ENCODE measurements around the gene INS.

The INS gene

DNA sequence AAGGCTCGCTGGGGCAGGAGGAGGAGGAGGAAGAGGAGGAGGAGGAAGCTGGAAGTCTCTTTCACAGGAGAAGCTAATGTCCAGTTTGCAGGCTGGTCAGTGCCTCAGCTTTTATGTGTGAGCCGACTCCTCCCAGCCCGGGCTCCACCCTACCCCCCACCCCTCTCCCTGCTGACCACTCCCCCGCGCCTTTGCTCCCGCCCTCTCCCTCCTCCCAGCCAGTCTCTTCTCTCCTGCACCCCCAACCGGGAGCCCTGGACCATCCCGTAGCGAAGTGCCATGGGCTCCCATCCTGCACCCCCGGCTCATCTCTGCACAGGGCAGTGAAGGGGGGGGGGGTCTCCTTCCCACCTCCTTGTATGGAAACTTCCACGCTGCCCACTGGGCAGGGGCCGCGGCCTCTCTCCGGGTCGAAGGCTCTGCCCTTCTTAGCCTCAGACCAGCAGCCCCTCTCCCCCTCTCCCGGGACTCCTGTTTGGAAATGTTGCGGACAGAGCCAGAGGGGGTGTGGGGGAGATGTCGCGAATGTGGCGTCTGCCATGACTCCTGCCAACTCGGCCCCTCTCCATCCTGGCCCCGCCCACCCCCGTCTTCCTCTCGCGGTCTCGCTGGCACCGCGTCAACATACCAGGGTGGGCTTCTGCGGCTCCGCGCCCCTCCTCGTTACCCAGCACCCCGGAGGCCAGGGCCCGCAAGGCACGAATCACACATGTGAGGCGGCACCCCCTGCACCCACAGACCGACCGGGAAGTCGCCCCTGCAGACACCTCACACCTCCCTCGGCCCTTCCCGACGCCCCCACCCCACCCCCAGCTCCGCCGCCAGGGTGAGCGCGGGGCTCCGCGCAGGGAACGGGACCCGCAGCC lies 23.6 kb downstream of the INS start:
- Histone ChIP-seq H2AFZ (ENCODE audit: low read length) (peak overlapping the region; percentile 77), H3K79me1 (ENCODE audit: low read depth, low read length) (peaks cover 2% of the 10 kb centered on the region), H3K9me3 (replicated peaks in 1 of 2; ENCODE audit: control insufficient read depth in 2 of 2, insufficient read depth in 1 of 2, low read depth in 1 of 2, low read length in 2 of 2) (peaks cover 0 to 2% of the 10 kb centered on the region in 2 donors), H4K91ac (ENCODE audit: low read depth, low read length, poor library complexity) (no peak overlapping the region), H3K4me2 (ENCODE audit: insufficient read depth, low read length, poor library complexity, severe bottlenecking) (peak overlapping the region; percentile 89), H3K18ac (ENCODE audit: low read length) (peak overlapping the region; percentile 97), H3K23ac (ENCODE audit: low read depth, low read length, poor library complexity) (peak overlapping the region; percentile 68), H2AK5ac (ENCODE audit: low read depth, low read length) (peak overlapping the region; percentile 93), H3K36me3 (replicated peaks in 1 of 2; ENCODE audit: control insufficient read depth in 2 of 2, insufficient read depth in 2 of 2, low read length in 2 of 2) (no peaks in the 10 kb centered on the region), H3K14ac (ENCODE audit: low read length) (peak overlapping the region; percentile 98), H3K27me3 (ENCODE audit: control insufficient read depth in 3 of 3, insufficient read depth in 3 of 3, low read depth in 1 of 3, low read length in 3 of 3) (peaks cover 25 to 86% (median 86%) of the 10 kb centered on the region in 3 experiments), H3K4ac (ENCODE audit: low read length) (no peak overlapping the region), H2BK5ac (ENCODE audit: low read length) (no peak overlapping the region), H4K8ac (ENCODE audit: low read depth, low read length) (no peak overlapping the region), H3K9ac (ENCODE audit: low read depth, low read length, poor library complexity) (peak overlapping the region; percentile 72), H2BK15ac (ENCODE audit: low read length) (peak overlapping the region; percentile 98), H2BK12ac (ENCODE audit: low read length) (no peak overlapping the region), H3K4me3 (ENCODE audit: low read length in 2 of 2) (peak overlapping the region in 1 of 2 donors; percentile 72), H2BK120ac (ENCODE audit: low read depth, low read length) (peak overlapping the region; percentile 41), H3K4me1 (ENCODE audit: control insufficient read depth in 2 of 2, insufficient read depth in 1 of 2, low read depth in 1 of 2, low read length in 2 of 2) (peaks cover 4 to 5% of the 10 kb centered on the region in 2 donors), H3K27ac (replicated peaks; ENCODE audit: low read length) (no peak overlapping the region)
- no CpG with 5 or more reads among the region's 50 CpGs for WGBS, 2 donors (ENCODE audit: extremely low coverage in 2 of 2, insufficient read length in 2 of 2, insufficient replicate concordance in 1 of 2)
- DNase-seq (ENCODE audit: low spot score) = peak; percentile 80

DNA sequence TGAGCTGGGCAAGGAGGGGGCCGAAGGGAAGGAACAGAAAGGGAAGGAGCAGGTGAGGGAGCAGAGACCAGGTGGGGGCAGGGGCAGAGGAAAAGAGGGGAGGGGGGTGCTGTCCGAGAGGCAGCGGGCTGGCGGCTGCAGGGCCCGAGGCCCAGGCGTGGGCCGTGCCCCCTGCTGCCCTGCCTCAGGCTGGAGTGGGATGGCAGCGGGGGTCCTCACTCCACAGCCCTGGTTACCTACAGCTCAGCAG lies 24.1 kb downstream of the INS start:
- peak overlapping the region; percentile 93 for H2AK5ac ChIP-seq (ENCODE audit: low read depth, low read length)
- H2BK12ac ChIP-seq (ENCODE audit: low read length) = peak overlapping the region; percentile 41
- DNase-seq (ENCODE audit: low spot score) = no peak
- peak overlapping the region; percentile 41 for H2BK120ac ChIP-seq (ENCODE audit: low read depth, low read length)
- no peak overlapping the region for H2BK5ac ChIP-seq (ENCODE audit: low read length)
- peaks cover 20 to 84% (median 81%) of the 10 kb centered on the region in 3 experiments for H3K27me3 ChIP-seq (ENCODE audit: control insufficient read depth in 3 of 3, insufficient read depth in 3 of 3, low read depth in 1 of 3, low read length in 3 of 3)
- H3K9ac ChIP-seq (ENCODE audit: low read depth, low read length, poor library complexity) = peak overlapping the region; percentile 72
- no peaks in the 10 kb centered on the region for H3K36me3 ChIP-seq (replicated peaks in 1 of 2; ENCODE audit: control insufficient read depth in 2 of 2, insufficient read depth in 2 of 2, low read length in 2 of 2)
- peak overlapping the region in 1 of 2 donors; percentile 72 for H3K4me3 ChIP-seq (ENCODE audit: low read length in 2 of 2)
- H3K4ac ChIP-seq (ENCODE audit: low read length) = no peak overlapping the region
- H2AFZ ChIP-seq (ENCODE audit: low read length) = peak overlapping the region; percentile 77
- peak overlapping the region; percentile 93 for H3K18ac ChIP-seq (ENCODE audit: low read length)
- WGBS, 2 donors (ENCODE audit: extremely low coverage in 2 of 2, insufficient read length in 2 of 2, insufficient replicate concordance in 1 of 2) = no CpG with 5 or more reads among the region's 8 CpGs
- H3K27ac ChIP-seq (replicated peaks; ENCODE audit: low read length) = no peak overlapping the region
- peaks cover 2% of the 10 kb centered on the region for H3K79me1 ChIP-seq (ENCODE audit: low read depth, low read length)
- H3K23ac ChIP-seq (ENCODE audit: low read depth, low read length, poor library complexity) = peak overlapping the region; percentile 68
- H2BK15ac ChIP-seq (ENCODE audit: low read length) = peak overlapping the region; percentile 98
- no peak overlapping the region for H4K8ac ChIP-seq (ENCODE audit: low read depth, low read length)
- peak overlapping the region; percentile 98 for H3K14ac ChIP-seq (ENCODE audit: low read length)
- H3K4me2 ChIP-seq (ENCODE audit: insufficient read depth, low read length, poor library complexity, severe bottlenecking) = peak overlapping the region; percentile 89
- H3K4me1 ChIP-seq (ENCODE audit: control insufficient read depth in 2 of 2, insufficient read depth in 1 of 2, low read depth in 1 of 2, low read length in 2 of 2) = peaks cover 4 to 5% of the 10 kb centered on the region in 2 donors
- H4K91ac ChIP-seq (ENCODE audit: low read depth, low read length, poor library complexity) = no peak overlapping the region
- H3K9me3 ChIP-seq (replicated peaks in 1 of 2; ENCODE audit: control insufficient read depth in 2 of 2, insufficient read depth in 1 of 2, low read depth in 1 of 2, low read length in 2 of 2) = peaks cover 0 to 3% of the 10 kb centered on the region in 2 donors

DNA sequence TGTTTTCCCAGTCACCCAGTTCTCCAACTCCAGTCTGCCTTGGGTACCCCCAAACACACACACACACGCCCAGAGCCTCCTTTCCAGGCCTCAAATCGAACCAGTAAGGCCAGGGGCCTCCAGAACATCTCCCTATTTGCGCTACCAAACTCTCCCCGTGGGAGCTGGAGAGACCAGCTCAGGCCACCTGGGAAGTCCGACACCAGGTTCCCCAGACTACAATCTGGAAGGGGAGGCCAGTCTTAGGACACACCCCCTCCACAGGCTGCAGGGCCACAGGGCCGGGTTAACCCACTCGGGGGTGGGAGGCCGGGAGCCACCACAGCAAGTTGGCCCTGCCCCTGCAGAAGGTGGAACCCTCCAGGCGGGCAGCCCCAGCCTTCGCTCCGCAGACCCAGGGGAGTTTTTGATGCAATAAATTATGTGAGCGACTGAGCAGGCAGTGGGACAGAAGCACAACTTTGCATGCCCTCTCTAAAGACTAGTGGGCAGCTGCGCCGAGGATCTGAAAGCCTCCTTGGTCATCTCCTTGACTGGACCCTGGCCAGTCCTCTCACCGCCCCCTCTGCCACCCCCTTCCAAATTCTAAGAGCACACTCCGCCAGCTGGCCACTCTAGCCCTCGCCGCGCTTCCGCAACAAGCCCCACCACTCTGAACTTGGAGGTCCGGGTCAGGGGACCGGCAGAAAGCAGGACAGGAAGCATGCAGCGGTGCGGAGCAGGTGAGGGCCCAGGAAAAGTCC lies 24.6 kb downstream of the INS start:
- no peak overlapping the region for H3K27ac ChIP-seq (replicated peaks; ENCODE audit: low read length)

More for the DNA sequence above, 24.6 kb downstream of the INS start:
- no peak overlapping the region for H3K4ac ChIP-seq (ENCODE audit: low read length)
- H2BK5ac ChIP-seq (ENCODE audit: low read length) = no peak overlapping the region
- H3K4me3 ChIP-seq (ENCODE audit: low read length in 2 of 2) = no peak overlapping the region
- peak overlapping the region; percentile 93 for H2AK5ac ChIP-seq (ENCODE audit: low read depth, low read length)
- H2BK15ac ChIP-seq (ENCODE audit: low read length) = peak overlapping the region; percentile 98
- H3K14ac ChIP-seq (ENCODE audit: low read length) = peak overlapping the region; percentile 98
- H3K79me1 ChIP-seq (ENCODE audit: low read depth, low read length) = peaks cover 2% of the 10 kb centered on the region
- WGBS, 2 donors (ENCODE audit: extremely low coverage in 2 of 2, insufficient read length in 2 of 2, insufficient replicate concordance in 1 of 2) = no CpG with 5 or more reads among the region's 24 CpGs
- H3K36me3 ChIP-seq (replicated peaks in 1 of 2; ENCODE audit: control insufficient read depth in 2 of 2, insufficient read depth in 2 of 2, low read length in 2 of 2) = no peaks in the 10 kb centered on the region
- H3K4me1 ChIP-seq (ENCODE audit: control insufficient read depth in 2 of 2, insufficient read depth in 1 of 2, low read depth in 1 of 2, low read length in 2 of 2) = peaks cover 4 to 7% of the 10 kb centered on the region in 2 donors
- H2BK120ac ChIP-seq (ENCODE audit: low read depth, low read length) = peak overlapping the region; percentile 41
- peak overlapping the region; percentile 77 for H2AFZ ChIP-seq (ENCODE audit: low read length)
- H2BK12ac ChIP-seq (ENCODE audit: low read length) = peak overlapping the region; percentile 41
- peak overlapping the region; percentile 93 for H3K18ac ChIP-seq (ENCODE audit: low read length)
- H4K91ac ChIP-seq (ENCODE audit: low read depth, low read length, poor library complexity) = no peak overlapping the region
- peak overlapping the region; percentile 20 for H3K23ac ChIP-seq (ENCODE audit: low read depth, low read length, poor library complexity)
- peaks cover 17 to 84% (median 81%) of the 10 kb centered on the region in 3 experiments for H3K27me3 ChIP-seq (ENCODE audit: control insufficient read depth in 3 of 3, insufficient read depth in 3 of 3, low read depth in 1 of 3, low read length in 3 of 3)
- no peak for DNase-seq (ENCODE audit: low spot score)
- H3K9me3 ChIP-seq (replicated peaks in 1 of 2; ENCODE audit: control insufficient read depth in 2 of 2, insufficient read depth in 1 of 2, low read depth in 1 of 2, low read length in 2 of 2) = peaks cover 0 to 8% of the 10 kb centered on the region in 2 donors
- no peak overlapping the region for H4K8ac ChIP-seq (ENCODE audit: low read depth, low read length)
- H3K9ac ChIP-seq (ENCODE audit: low read depth, low read length, poor library complexity) = peak overlapping the region; percentile 72
- H3K4me2 ChIP-seq (ENCODE audit: insufficient read depth, low read length, poor library complexity, severe bottlenecking) = peak overlapping the region; percentile 89
